ENCODE data around the gene AFF3. TPM values are rescaled to one million over a fixed set of nuclear protein-coding genes. Genes with fewer than 3 reads are reported as not detected.

Gene AFF3
- total RNA-seq, 1 experiment from 2014 or later: 0.22 TPM

DNA sequence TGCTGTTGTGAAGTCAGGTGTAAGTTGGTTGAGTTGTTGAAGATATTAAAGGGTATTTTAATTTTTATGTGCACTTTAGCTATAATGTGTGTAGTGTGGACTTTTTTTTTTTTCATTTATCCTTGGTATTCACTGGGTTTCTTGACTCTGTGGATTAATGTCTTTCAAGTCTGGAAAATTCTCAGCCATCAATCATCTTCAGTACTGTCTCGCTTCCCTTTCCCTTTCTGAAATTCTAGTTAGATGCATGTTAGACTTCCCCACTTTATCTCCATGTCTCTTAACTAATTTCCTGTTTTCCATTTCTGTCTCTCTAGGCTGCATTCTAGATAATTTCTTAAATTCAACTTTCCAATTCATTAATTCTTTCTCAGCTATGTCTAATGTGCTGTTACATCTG lies 404.9 kb downstream of the AFF3 start:
- Histone ChIP-seq H2BK120ac (ENCODE audit: low read depth, low read length, poor library complexity, severe bottlenecking) (no peak overlapping the region), H4K20me1 (ENCODE audit: control insufficient read depth, insufficient read depth, insufficient read length) (no peaks in the 10 kb centered on the region), H4K8ac (replicated peaks; ENCODE audit: insufficient read length, low read depth, low read length) (no peak overlapping the region), H2BK12ac (ENCODE audit: insufficient read length, low read depth, low read length) (no peak overlapping the region), H3K23ac (ENCODE audit: insufficient read length, low read depth, low read length) (no peak overlapping the region), H2BK20ac (ENCODE audit: low read depth, low read length, poor library complexity, severe bottlenecking) (no peak overlapping the region), H3K56ac (ENCODE audit: insufficient read length, low read depth, low read length) (no peak overlapping the region), H2BK5ac (ENCODE audit: insufficient read length, low read length) (no peak overlapping the region), H3K18ac (ENCODE audit: insufficient read length, low read depth, low read length) (no peak overlapping the region), H3K79me2 (ENCODE audit: insufficient read depth, low read length) (no peaks in the 10 kb centered on the region), H4K5ac (ENCODE audit: insufficient read length, low read depth, low read length) (no peak overlapping the region), H3K4ac (ENCODE audit: low read depth, low read length) (no peak overlapping the region), H3K23me2 (ENCODE audit: insufficient read length, low read depth, low read length, poor library complexity, severe bottlenecking) (no peaks in the 10 kb centered on the region), H3K79me1 (ENCODE audit: insufficient read depth, low read depth, low read length, poor library complexity, severe bottlenecking) (no peaks in the 10 kb centered on the region), H3K4me2 (ENCODE audit: insufficient read depth, insufficient read length, low read length) (no peak overlapping the region), H2AK5ac (ENCODE audit: insufficient read length, low read length) (no peak overlapping the region), H3K9me3 (ENCODE audit: control insufficient read depth, low read depth, low read length) (no peaks in the 10 kb centered on the region), H3T11ph (ENCODE audit: low read length) (no peak overlapping the region), H3K9ac (ENCODE audit: extremely low read depth, insufficient read length, low read length) (no peak overlapping the region), H2BK15ac (ENCODE audit: low read depth, low read length) (no peak overlapping the region), H3K27me3 (ENCODE audit: insufficient read depth, low read length) (no peaks in the 10 kb centered on the region), H3K27ac (ENCODE audit: insufficient read length, low read depth, low read length) (no peak overlapping the region), H2AFZ (ENCODE audit: low read length) (no peak overlapping the region), H3K14ac (ENCODE audit: insufficient read depth, low read length) (no peak overlapping the region), H3K4me1 (ENCODE audit: insufficient read depth, low read length) (no peaks in the 10 kb centered on the region), H4K91ac (ENCODE audit: insufficient read length, low read depth, low read length) (no peak overlapping the region)
- Mint-ChIP-seq H3K27ac (no peak overlapping the region), H3K27me3 (ENCODE audit: low read depth) (peaks cover 1% of the 10 kb centered on the region), H3K4me1 (no peaks in the 10 kb centered on the region), H3K9me3 (peaks cover 0 to 2% of the 10 kb centered on the region in 2 experiments; a peak in 4 of 5 replicates), H3K36me3 (ENCODE audit: insufficient read depth in 1 of 3, low read depth in 3 of 3) (no peaks in the 10 kb centered on the region; a peak in 1 of 7 replicates), H3K4me3 (no peak overlapping the region)
- WGBS (ENCODE audit: extremely low coverage, insufficient read length, low lambda C conversion rate): no CpG with 5 or more reads among the region's 1 CpG
- TF ChIP-seq CTCF (conservative IDR thresholded peaks at IDR 0.05): no peak
- no peak for DNase-seq
